Measurements from ENCODE around the gene SSU72. TPM values are rescaled to one million over a fixed set of nuclear protein-coding genes. Genes with fewer than 3 reads are reported as not detected.

Gene SSU72
- total RNA-seq, 1 experiment from 2014 or later: 217 TPM

DNA sequence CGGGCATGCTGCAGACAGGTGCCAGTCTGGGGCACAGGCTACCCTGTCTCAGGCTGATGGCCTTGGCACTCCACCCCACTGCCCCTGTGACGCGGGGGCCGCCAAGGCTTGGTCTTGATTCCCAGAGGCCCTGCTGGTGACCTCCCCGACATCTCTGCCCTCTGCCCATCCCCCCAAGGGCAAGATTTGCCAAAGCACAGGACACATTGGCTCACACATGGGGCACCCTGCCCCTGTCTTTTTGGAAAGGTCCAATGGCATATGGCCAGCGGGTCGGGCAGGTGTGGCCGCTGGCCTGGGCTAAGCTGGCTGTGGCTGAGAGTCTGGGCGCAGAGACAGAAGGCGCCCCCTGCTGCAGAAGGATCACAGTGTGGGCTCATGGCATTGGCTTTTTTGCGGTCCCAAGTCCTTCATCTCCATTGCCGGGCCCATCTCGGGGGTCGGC is 45.3 kb upstream of the SSU72 start:
- Histone ChIP-seq H3K27me3 (ENCODE audit: control insufficient read depth, insufficient read depth, low read length) (no peaks in the 10 kb centered on the region), H3K27ac (ENCODE audit: low read length) (no peak overlapping the region), H3K9me3 (ENCODE audit: control insufficient read depth, insufficient read depth, low read depth, low read length) (no peaks in the 10 kb centered on the region), H3K4me1 (ENCODE audit: control insufficient read depth, insufficient read depth, low read length) (peaks cover 10% of the 10 kb centered on the region; the same call in 1 of the 2 replicates), H3K36me3 (ENCODE audit: control insufficient read depth, insufficient read depth, low read length) (no peaks in the 10 kb centered on the region), H3K4me3 (ENCODE audit: low read depth in 2 of 2, low read length in 2 of 2) (no peak overlapping the region)
- ChIA-PET CTCF (no interaction called here), POLR2A (no interaction called here)
- BruUV-seq (replicated peaks): no TSS peak
- no peak for ATAC-seq
- TF ChIP-seq, protein P1, sequence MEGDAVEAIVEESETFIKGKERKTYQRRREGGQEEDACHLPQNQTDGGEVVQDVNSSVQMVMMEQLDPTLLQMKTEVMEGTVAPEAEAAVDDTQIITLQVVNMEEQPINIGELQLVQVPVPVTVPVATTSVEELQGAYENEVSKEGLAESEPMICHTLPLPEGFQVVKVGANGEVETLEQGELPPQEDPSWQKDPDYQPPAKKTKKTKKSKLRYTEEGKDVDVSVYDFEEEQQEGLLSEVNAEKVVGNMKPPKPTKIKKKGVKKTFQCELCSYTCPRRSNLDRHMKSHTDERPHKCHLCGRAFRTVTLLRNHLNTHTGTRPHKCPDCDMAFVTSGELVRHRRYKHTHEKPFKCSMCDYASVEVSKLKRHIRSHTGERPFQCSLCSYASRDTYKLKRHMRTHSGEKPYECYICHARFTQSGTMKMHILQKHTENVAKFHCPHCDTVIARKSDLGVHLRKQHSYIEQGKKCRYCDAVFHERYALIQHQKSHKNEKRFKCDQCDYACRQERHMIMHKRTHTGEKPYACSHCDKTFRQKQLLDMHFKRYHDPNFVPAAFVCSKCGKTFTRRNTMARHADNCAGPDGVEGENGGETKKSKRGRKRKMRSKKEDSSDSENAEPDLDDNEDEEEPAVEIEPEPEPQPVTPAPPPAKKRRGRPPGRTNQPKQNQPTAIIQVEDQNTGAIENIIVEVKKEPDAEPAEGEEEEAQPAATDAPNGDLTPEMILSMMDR (IDR thresholded peaks at IDR 0.05): peak; percentile 71; the same call in 1 of the 2 replicates
- TF ChIP-seq POLR2AphosphoS5 (IDR thresholded peaks at IDR 0.05; ENCODE audit: low read depth, low read length): no peak
- in situ Hi-C loops (cut with HindIII; ENCODE audit: low pct_unique_long_range_greater_than_20kb, low sequenced_read_pairs) (no loop called here), intact Hi-C loops (cut with micrococcal nuclease; ENCODE audit: unreplicated experiment) (no loop called here)
- DNase-seq (ENCODE audit: low read depth, low spot score): no peak

DNA sequence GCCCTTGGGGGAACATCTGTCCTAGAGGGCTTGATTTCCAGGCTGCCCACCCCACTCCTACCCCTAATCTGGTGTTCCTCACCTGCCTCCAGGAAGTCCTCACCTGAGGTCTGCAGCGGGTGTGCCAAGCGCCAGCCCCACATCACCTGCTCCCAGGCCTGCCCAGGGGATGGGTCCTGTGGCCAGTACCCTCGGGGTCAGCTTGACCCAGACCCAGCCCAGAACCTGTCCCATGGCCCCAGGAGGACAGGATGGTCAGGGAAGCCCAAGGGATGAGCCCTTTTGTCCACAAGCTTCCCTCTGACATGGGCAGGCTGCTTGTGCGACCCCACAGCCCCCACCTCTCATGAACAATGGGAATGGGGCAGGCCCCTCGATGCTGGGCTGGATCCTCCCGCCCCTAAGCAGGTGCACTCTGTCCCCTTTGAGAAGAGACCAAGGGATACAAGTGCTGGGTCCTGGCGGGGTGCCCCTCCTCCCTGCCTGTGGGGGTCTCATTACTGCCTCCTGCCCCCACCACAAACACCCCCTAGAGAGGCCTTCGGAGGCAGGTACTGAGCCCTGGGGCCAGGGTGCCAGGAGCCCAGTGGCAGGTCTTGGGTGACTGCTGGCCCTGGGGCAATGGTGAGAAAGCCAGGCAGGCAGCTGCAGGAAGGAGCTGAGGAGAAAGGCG is 43.9 kb upstream of the SSU72 start:
- Histone ChIP-seq H3K4me1 (ENCODE audit: control insufficient read depth, insufficient read depth, low read length) (peaks cover 18% of the 10 kb centered on the region), H3K36me3 (ENCODE audit: control insufficient read depth, insufficient read depth, low read length) (no peaks in the 10 kb centered on the region), H3K27me3 (ENCODE audit: control insufficient read depth, insufficient read depth, low read length) (no peaks in the 10 kb centered on the region), H3K9me3 (ENCODE audit: control insufficient read depth, insufficient read depth, low read depth, low read length) (no peaks in the 10 kb centered on the region), H3K27ac (ENCODE audit: low read length) (no peak overlapping the region), H3K4me3 (ENCODE audit: low read depth in 2 of 2, low read length in 2 of 2) (no peak overlapping the region)
- ATAC-seq (no peak), DNase-seq (ENCODE audit: low read depth, low spot score) (no peak)
- in situ Hi-C loops (cut with HindIII; ENCODE audit: low pct_unique_long_range_greater_than_20kb, low sequenced_read_pairs): no loop called here
- CTCF ChIA-PET: interaction anchor here (0.6 kb wide), 1 partner anchor 33 kb away, joined by 3 read pairs; no protein-coding TSS in a partner anchor
- POLR2A ChIA-PET: no interaction called here
- intact Hi-C loops (cut with micrococcal nuclease; ENCODE audit: unreplicated experiment): no loop called here
- BruUV-seq (replicated peaks): no TSS peak
- TF ChIP-seq, protein P2, sequence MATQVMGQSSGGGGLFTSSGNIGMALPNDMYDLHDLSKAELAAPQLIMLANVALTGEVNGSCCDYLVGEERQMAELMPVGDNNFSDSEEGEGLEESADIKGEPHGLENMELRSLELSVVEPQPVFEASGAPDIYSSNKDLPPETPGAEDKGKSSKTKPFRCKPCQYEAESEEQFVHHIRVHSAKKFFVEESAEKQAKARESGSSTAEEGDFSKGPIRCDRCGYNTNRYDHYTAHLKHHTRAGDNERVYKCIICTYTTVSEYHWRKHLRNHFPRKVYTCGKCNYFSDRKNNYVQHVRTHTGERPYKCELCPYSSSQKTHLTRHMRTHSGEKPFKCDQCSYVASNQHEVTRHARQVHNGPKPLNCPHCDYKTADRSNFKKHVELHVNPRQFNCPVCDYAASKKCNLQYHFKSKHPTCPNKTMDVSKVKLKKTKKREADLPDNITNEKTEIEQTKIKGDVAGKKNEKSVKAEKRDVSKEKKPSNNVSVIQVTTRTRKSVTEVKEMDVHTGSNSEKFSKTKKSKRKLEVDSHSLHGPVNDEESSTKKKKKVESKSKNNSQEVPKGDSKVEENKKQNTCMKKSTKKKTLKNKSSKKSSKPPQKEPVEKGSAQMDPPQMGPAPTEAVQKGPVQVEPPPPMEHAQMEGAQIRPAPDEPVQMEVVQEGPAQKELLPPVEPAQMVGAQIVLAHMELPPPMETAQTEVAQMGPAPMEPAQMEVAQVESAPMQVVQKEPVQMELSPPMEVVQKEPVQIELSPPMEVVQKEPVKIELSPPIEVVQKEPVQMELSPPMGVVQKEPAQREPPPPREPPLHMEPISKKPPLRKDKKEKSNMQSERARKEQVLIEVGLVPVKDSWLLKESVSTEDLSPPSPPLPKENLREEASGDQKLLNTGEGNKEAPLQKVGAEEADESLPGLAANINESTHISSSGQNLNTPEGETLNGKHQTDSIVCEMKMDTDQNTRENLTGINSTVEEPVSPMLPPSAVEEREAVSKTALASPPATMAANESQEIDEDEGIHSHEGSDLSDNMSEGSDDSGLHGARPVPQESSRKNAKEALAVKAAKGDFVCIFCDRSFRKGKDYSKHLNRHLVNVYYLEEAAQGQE (IDR thresholded peaks at IDR 0.05; ENCODE audit: insufficient read depth in 1 of 2, low read depth in 2 of 2, low read length in 1 of 2): no peak
- TF ChIP-seq TCF7L2 (IDR thresholded peaks at IDR 0.05; ENCODE audit: low read depth, low read length): no peak
- TF ChIP-seq POLR2AphosphoS5 (IDR thresholded peaks at IDR 0.05; ENCODE audit: low read depth, low read length): no peak
- TF ChIP-seq, protein P1 (IDR thresholded peaks at IDR 0.05): no peak
- TF ChIP-seq SIN3A (IDR thresholded peaks at IDR 0.05; ENCODE audit: borderline replicate concordance, insufficient read depth, low read depth, low read length): no peak

All from Panc1 (cell line).